ENCODE results near the gene MDFIC.

- TF ChIP-seq, protein P1, sequence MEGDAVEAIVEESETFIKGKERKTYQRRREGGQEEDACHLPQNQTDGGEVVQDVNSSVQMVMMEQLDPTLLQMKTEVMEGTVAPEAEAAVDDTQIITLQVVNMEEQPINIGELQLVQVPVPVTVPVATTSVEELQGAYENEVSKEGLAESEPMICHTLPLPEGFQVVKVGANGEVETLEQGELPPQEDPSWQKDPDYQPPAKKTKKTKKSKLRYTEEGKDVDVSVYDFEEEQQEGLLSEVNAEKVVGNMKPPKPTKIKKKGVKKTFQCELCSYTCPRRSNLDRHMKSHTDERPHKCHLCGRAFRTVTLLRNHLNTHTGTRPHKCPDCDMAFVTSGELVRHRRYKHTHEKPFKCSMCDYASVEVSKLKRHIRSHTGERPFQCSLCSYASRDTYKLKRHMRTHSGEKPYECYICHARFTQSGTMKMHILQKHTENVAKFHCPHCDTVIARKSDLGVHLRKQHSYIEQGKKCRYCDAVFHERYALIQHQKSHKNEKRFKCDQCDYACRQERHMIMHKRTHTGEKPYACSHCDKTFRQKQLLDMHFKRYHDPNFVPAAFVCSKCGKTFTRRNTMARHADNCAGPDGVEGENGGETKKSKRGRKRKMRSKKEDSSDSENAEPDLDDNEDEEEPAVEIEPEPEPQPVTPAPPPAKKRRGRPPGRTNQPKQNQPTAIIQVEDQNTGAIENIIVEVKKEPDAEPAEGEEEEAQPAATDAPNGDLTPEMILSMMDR (IDR thresholded peaks at IDR 0.05), result no peak
- no peak for TF ChIP-seq EZH2 (IDR thresholded peaks at IDR 0.05; ENCODE audit: borderline replicate concordance, insufficient read depth, low read depth, low read length, poor library complexity, severe bottlenecking)
Observed at GRCh38 chr7:114959931-114960330, 38.0 kb downstream of the MDFIC start.

All from B cell (primary cell).